Tibial artery (tissue), 4 donors: ENCODE results near the gene ATAD3B.

Source experiments
- DNase-seq, 2 donors: peaks; one replicate each; pipeline ENCODE4 v3.0.0-alpha.2; 2019
- H3K27ac ChIP-seq, 2 donors: fragments of 200-600 bp; sonication (generic) in 1 of 2; 1 replicate in 1 of 2; 2 replicates in 1 of 2; pipeline ENCODE4 v1.5.1; 2018 to 2019; ENCODE audit warnings: mild to moderate bottlenecking in 1 of 2
- H3K27me3 ChIP-seq, 2 donors: fragments of 200-600 bp; sonication (generic) in 1 of 2; one replicate each; pipeline versions ENCODE4 v1.5.1 to v1.6.0; 2016 to 2019
- H3K36me3 ChIP-seq, 3 donors: fragments of 200-600 bp; sonication (generic) in 2 of 3; one replicate each; pipeline ENCODE4 v1.5.1; 2016 to 2019; ENCODE audit warnings: mild to moderate bottlenecking in 2 of 3
- H3K4me1 ChIP-seq, 4 donors: fragments of 200-600 bp; sonication (generic) in 2 of 4; 1 replicate in 3 of 4; 2 replicates in 1 of 4; pipeline ENCODE4 v1.5.1; 2016 to 2019
- H3K4me3 ChIP-seq, 2 donors: fragments of 200-600 bp; sonication (generic) in 1 of 2; 1 replicate in 1 of 2; 2 replicates in 1 of 2; pipeline ENCODE4 v1.5.1; 2018 to 2019; ENCODE audit warnings: mild to moderate bottlenecking in 2 of 2
- H3K9me3 ChIP-seq, 3 donors: fragments of 200-600 bp; sonication (generic) in 1 of 3; one replicate each; pipeline ENCODE4 v1.5.1; 2016 to 2019
- CTCF ChIP-seq, 2 experiments: fragments of 200-600 bp in 1 of 2; fragments of 450-650 bp in 1 of 2; IDR thresholded peaks; one replicate each; pipeline ENCODE4 v1.5.1; 2017 to 2019; ENCODE audit warnings: antibody characterized with exemption in 2 of 2, mild to moderate bottlenecking in 1 of 2, moderate library complexity in 1 of 2
- intact Hi-C: fragments of 100-400 bp; cut with DNase I; formaldehyde crosslinking; loops from one replicate; pipeline ENCODE4 v1.15.0; 2023; ENCODE audit warnings: low total_unique reads

Gene ATAD3B

GRCh38 chr1:1534401-1535154 is 63.0 kb downstream of the ATAD3B start:
- H3K36me3 ChIP-seq, result peaks cover 0 to 45% (median 28%) of the 10 kb centered on the region in 3 donors
- no peak overlapping the region for H3K27ac ChIP-seq
- H3K27me3 ChIP-seq, result no peaks in the 10 kb centered on the region
- intact Hi-C loops, result no loop called here
- DNase-seq, result no peak
- no peak overlapping the region for H3K4me3 ChIP-seq
- TF ChIP-seq CTCF (IDR thresholded peaks at IDR 0.05), result no peak
- H3K9me3 ChIP-seq, result peaks cover 0 to 12% (median 0%) of the 10 kb centered on the region in 3 donors
- peaks cover 0 to 18% (median 7%) of the 10 kb centered on the region in 4 donors for H3K4me1 ChIP-seq

- Histone ChIP-seq H3K9me3 (peaks cover 0 to 12% (median 0%) of the 10 kb centered on the region in 3 donors), H3K4me3 (no peak overlapping the region), H3K4me1 (peaks cover 0 to 19% (median 9%) of the 10 kb centered on the region in 4 donors), H3K27me3 (no peaks in the 10 kb centered on the region), H3K27ac (no peak overlapping the region), H3K36me3 (peaks cover 0 to 38% (median 20%) of the 10 kb centered on the region in 3 donors)
- TF ChIP-seq CTCF (IDR thresholded peaks at IDR 0.05), result no peak
- intact Hi-C loops, result no loop called here
- no peak for DNase-seq
These were observed 63.8 kb downstream of the ATAD3B start for GRCh38 chr1:1535201-1536018.

GRCh38 chr1:1536019-1536937 is 64.7 kb downstream of the ATAD3B start:
- no peaks in the 10 kb centered on the region for H3K27me3 ChIP-seq
- TF ChIP-seq CTCF (IDR thresholded peaks at IDR 0.05), result no peak
- intact Hi-C loops, result no loop called here
- no peak overlapping the region for H3K27ac ChIP-seq
- no peak for DNase-seq
- peaks cover 0 to 36% (median 21%) of the 10 kb centered on the region in 3 donors for H3K36me3 ChIP-seq
- peaks cover 0 to 26% (median 15%) of the 10 kb centered on the region in 4 donors for H3K4me1 ChIP-seq
- H3K4me3 ChIP-seq, result no peak overlapping the region
- H3K9me3 ChIP-seq, result peaks cover 0 to 7% (median 0%) of the 10 kb centered on the region in 3 donors

GRCh38 chr1:1536938-1537546 is 65.5 kb downstream of the ATAD3B start:
- TF ChIP-seq CTCF (IDR thresholded peaks at IDR 0.05), result no peak
- Histone ChIP-seq H3K36me3 (peaks cover 0 to 41% (median 18%) of the 10 kb centered on the region in 3 donors), H3K4me3 (no peak overlapping the region), H3K27ac (no peak overlapping the region), H3K27me3 (no peaks in the 10 kb centered on the region), H3K9me3 (no peaks in the 10 kb centered on the region), H3K4me1 (peaks cover 0 to 26% (median 15%) of the 10 kb centered on the region in 4 donors)
- intact Hi-C loops, result no loop called here
- DNase-seq, result no peak
